Panc1 (cell line): ENCODE results near the gene SLC43A2.

ENCODE experiments used
- CTCF ChIP-seq: fragments of 450-650 bp; IDR thresholded peaks from 2 replicates; pipeline ENCODE4 v1.5.1; 2017; ENCODE audit warnings: mild to moderate bottlenecking
- POLR2AphosphoS5 ChIP-seq: IDR thresholded peaks from 2 replicates; pipeline ENCODE4 v1.6.1; 2012; ENCODE audit warnings: mild to moderate bottlenecking, low read depth, low read length, moderate library complexity
- REST ChIP-seq, 2 experiments: IDR thresholded peaks; 2 replicates each; pipeline ENCODE4 v1.6.1; 2011 to 2012; ENCODE audit warnings: low read depth in 2 of 2, control low read depth in 1 of 2, low read length in 1 of 2, mild to moderate bottlenecking in 1 of 2, moderate library complexity in 1 of 2; ENCODE audit not compliant: insufficient read depth in 1 of 2
- SIN3A ChIP-seq: IDR thresholded peaks from 2 replicates; pipeline ENCODE4 v1.6.1; 2012; ENCODE audit warnings: low read depth, mild to moderate bottlenecking, low read length, moderate library complexity, borderline replicate concordance; ENCODE audit not compliant: insufficient read depth
- TCF7L2 ChIP-seq: IDR thresholded peaks from 2 replicates; pipeline ENCODE4 v1.6.1; 2011; ENCODE audit warnings: mild to moderate bottlenecking, low read depth, low read length, inconsistent platforms

GRCh38 chr17:1650731-1651558 lies 22.3 kb upstream of the SLC43A2 start:
- TF ChIP-seq CTCF, result no peak
- no peak for TF ChIP-seq REST (IDR thresholded peaks at IDR 0.05; ENCODE audit: insufficient read depth in 1 of 2, low read depth in 2 of 2, low read length in 1 of 2)
- no peak for TF ChIP-seq TCF7L2
- 0 out of 2 replicates have a peak, but pooled peaks have one; percentile 42 for TF ChIP-seq POLR2AphosphoS5
- no peak for TF ChIP-seq SIN3A
